IMR-90 (cell line): ENCODE data around the gene ZBTB40. TPM values are rescaled to one million over a fixed set of nuclear protein-coding genes. Genes with fewer than 3 reads are reported as not detected.

Experiments
- ATAC-seq: fragments of 200-7000 bp; cut with Tn5 transposase; 2 replicates; pipeline ENCODE4 v1.9.1; 2020; ENCODE audit warnings: low read depth, mild to moderate bottlenecking, moderate library complexity
- BruUV-seq: library from RNA; stranded (reverse); fragments of 400-500 nt; replicated peaks from 2 replicates; lab custom pipeline; 2021; lab: Mats Ljungman, UMichigan
- CTCF ChIA-PET: fragments of 300-600 bp; formaldehyde crosslinking; extraction: SDS; loops from one replicate; lab custom pipeline; 2021; ENCODE audit warnings: antibody characterized with exemption; lab: Yijun Ruan, JAX
- POLR2A ChIA-PET: fragments of 300-600 bp; sonication (Branson Sonifier 250); formaldehyde crosslinking; loops from one replicate; lab custom pipeline; 2022; ENCODE audit warnings: antibody characterized with exemption; ENCODE audit not compliant: unreplicated experiment; lab: Charles Lee
- DNase-seq: peaks from one replicate; pipeline ENCODE4 v3.0.0; 2013
- H2AFZ ChIP-seq: replicated peaks from 2 replicates; pipeline ENCODE3; 2013; ENCODE audit warnings: low read length, mild to moderate bottlenecking; ENCODE audit not compliant: poor library complexity
- H2AK5ac ChIP-seq: 2 replicates; pipeline ENCODE4 v1.6.1; 2013; ENCODE audit warnings: low read depth, low read length, inconsistent platforms
- H2AK9ac ChIP-seq: replicated peaks from 2 replicates; pipeline ENCODE3; 2013; ENCODE audit warnings: mild to moderate bottlenecking, low read depth, low read length, moderate library complexity; ENCODE audit not compliant: poor library complexity
- H2BK120ac ChIP-seq: 2 replicates; pipeline ENCODE4 v1.6.1; 2013; ENCODE audit warnings: low read depth, low read length, inconsistent platforms
- H2BK15ac ChIP-seq: 3 replicates; pipeline ENCODE4 v1.6.1; 2013; ENCODE audit warnings: low read depth, low read length, inconsistent platforms
- H2BK20ac ChIP-seq: 2 replicates; pipeline ENCODE4 v1.6.1; 2013; ENCODE audit warnings: low read depth, mild to moderate bottlenecking, inconsistent platforms, low read length, moderate library complexity
- H2BK5ac ChIP-seq: 2 replicates; pipeline ENCODE4 v1.6.1; 2013; ENCODE audit warnings: mild to moderate bottlenecking, low read depth, low read length, inconsistent platforms; ENCODE audit not compliant: poor library complexity, severe bottlenecking
- H3K14ac ChIP-seq: replicated peaks from 2 replicates; pipeline ENCODE4 v1.6.1; 2013; ENCODE audit warnings: low read depth, low read length, inconsistent platforms
- H3K18ac ChIP-seq: 2 replicates; pipeline ENCODE4 v1.6.1; 2013; ENCODE audit warnings: low read depth, low read length, control low read depth
- H3K23ac ChIP-seq: 2 replicates; pipeline ENCODE4 v1.6.1; 2013; ENCODE audit warnings: low read depth, low read length, inconsistent platforms
- H3K27ac ChIP-seq: 2 replicates; pipeline ENCODE4 v1.5.1; 2013; ENCODE audit warnings: mild to moderate bottlenecking, control low read depth, low read length; ENCODE audit not compliant: insufficient read depth
- H3K27me3 ChIP-seq: 2 replicates; pipeline ENCODE4 v1.6.1; 2013; ENCODE audit warnings: low read length; ENCODE audit not compliant: control insufficient read depth, insufficient read depth
- H3K36me3 ChIP-seq: 2 replicates; pipeline ENCODE4 v1.6.1; 2013; ENCODE audit warnings: low read length, mixed read lengths; ENCODE audit not compliant: control insufficient read depth, insufficient read depth
- H3K4ac ChIP-seq: 2 replicates; pipeline ENCODE4 v1.6.1; 2013; ENCODE audit warnings: low read depth, low read length, inconsistent platforms
- H3K4me1 ChIP-seq: 2 replicates; pipeline ENCODE4 v1.6.1; 2013; ENCODE audit warnings: low read length, mixed read lengths; ENCODE audit not compliant: control insufficient read depth, insufficient read depth
- H3K4me2 ChIP-seq: 2 replicates; pipeline ENCODE4 v1.6.1; 2013; ENCODE audit warnings: low read depth, mild to moderate bottlenecking, control low read depth, low read length, moderate library complexity
- H3K4me3 ChIP-seq: 2 replicates; pipeline ENCODE4 v1.5.1; 2013; ENCODE audit warnings: low read depth, mild to moderate bottlenecking, control low read depth, low read length, moderate library complexity; ENCODE audit not compliant: insufficient read depth
- H3K56ac ChIP-seq: 2 replicates; pipeline ENCODE4 v1.6.1; 2013; ENCODE audit warnings: low read length, inconsistent platforms; ENCODE audit not compliant: insufficient read depth; ENCODE audit errors: extremely low read depth
- H3K79me1 ChIP-seq, 2 experiments: 2 replicates each; pipeline ENCODE4 v1.6.1; 2013; ENCODE audit warnings: low read length in 2 of 2, inconsistent platforms in 1 of 2, low read depth in 1 of 2
- H3K9ac ChIP-seq: 2 replicates; pipeline ENCODE4 v1.6.1; 2013; ENCODE audit warnings: low read depth, low read length, control low read depth
- H3K9me1 ChIP-seq: 2 replicates; pipeline ENCODE4 v1.6.1; 2013; ENCODE audit warnings: low read length, inconsistent platforms; ENCODE audit not compliant: insufficient read depth
- H3K9me3 ChIP-seq: 2 replicates; pipeline ENCODE4 v1.6.1; 2013; ENCODE audit warnings: low read length; ENCODE audit not compliant: control insufficient read depth, insufficient read depth
- H4K20me1 ChIP-seq: 2 replicates; pipeline ENCODE4 v1.6.1; 2013; ENCODE audit warnings: low read length, inconsistent platforms; ENCODE audit not compliant: insufficient read depth
- H4K5ac ChIP-seq: 2 replicates; pipeline ENCODE4 v1.6.1; 2013; ENCODE audit warnings: mild to moderate bottlenecking, low read depth, low read length, control low read depth
- H4K8ac ChIP-seq, 2 experiments: 2 replicates each; pipeline ENCODE4 v1.6.1; 2013; ENCODE audit warnings: low read depth in 2 of 2, low read length in 2 of 2, control low read depth in 1 of 2, inconsistent platforms in 1 of 2
- H4K91ac ChIP-seq: 2 replicates; pipeline ENCODE4 v1.6.1; 2013; ENCODE audit warnings: low read depth, low read length, inconsistent platforms; ENCODE audit not compliant: insufficient read depth
- CHD1 ChIP-seq: IDR thresholded peaks from 2 replicates; pipeline ENCODE4 v1.6.1; 2012; ENCODE audit warnings: low read depth, low read length, improper control_type of control experiment
- CTCF ChIP-seq: conservative IDR thresholded peaks from 2 replicates; pipeline ENCODE4 v1.5.1; 2012; ENCODE audit warnings: mild to moderate bottlenecking, low read depth, low read length, improper control_type of control experiment
- MAZ ChIP-seq: IDR thresholded peaks from 2 replicates; pipeline ENCODE4 v1.6.1; 2012; ENCODE audit warnings: low read depth, mild to moderate bottlenecking, low read length, improper control_type of control experiment, moderate library complexity, borderline replicate concordance
- MXI1 ChIP-seq: IDR thresholded peaks from 2 replicates; pipeline ENCODE4 v1.6.1; 2012; ENCODE audit warnings: low read depth, mild to moderate bottlenecking, low read length, moderate library complexity, borderline replicate concordance
- NFE2L2 ChIP-seq: fragments of 150-350 bp; IDR thresholded peaks from 2 replicates; pipeline ENCODE4 v1.6.1; 2016; ENCODE audit warnings: low read depth, mild to moderate bottlenecking, low read length
- RAD21 ChIP-seq: IDR thresholded peaks from 2 replicates; pipeline ENCODE4 v1.6.1; 2012; ENCODE audit warnings: low read length, improper control_type of control experiment
- RCOR1 ChIP-seq: IDR thresholded peaks from 2 replicates; pipeline ENCODE4 v1.6.1; 2012; ENCODE audit warnings: mild to moderate bottlenecking, low read length, improper control_type of control experiment; ENCODE audit not compliant: insufficient replicate concordance
- RFX5 ChIP-seq: IDR thresholded peaks from 2 replicates; pipeline ENCODE4 v1.8.0; 2012; ENCODE audit warnings: low read depth, mild to moderate bottlenecking, low read length, moderate library complexity
- WGBS, 2 experiments: methylation state at CpG; one replicate each; pipeline versions ENCODE4 v1.1.5 to v1.1.7; 2013; ENCODE audit warnings: missing lambda C conversion rate in 2 of 2; ENCODE audit not compliant: insufficient read length in 1 of 2; ENCODE audit errors: extremely low coverage in 2 of 2; 5-methylcytosine and 5-hydroxymethylcytosine counted together
- dilution Hi-C: fragments of 300-500 bp; cut with HindIII; formaldehyde crosslinking; loops from one replicate; pipeline ENCODE4 v1.14.3; 2018; ENCODE audit warnings: low sequenced_read_pairs; ENCODE audit not compliant: unreplicated experiment
- in situ Hi-C: fragments of 300-500 bp; cut with MboI; formaldehyde crosslinking; loops from 3 replicates; pipeline ENCODE4 v1.14.3; 2019; ENCODE audit warnings: low sequenced_read_pairs, inconsistent platforms, mixed read lengths
- intact Hi-C: fragments of 100-400 bp; cut with micrococcal nuclease; formaldehyde crosslinking; loops from 2 replicates; pipeline ENCODE4 v1.10.0; 2022
- polyA plus RNA-seq, 3 experiments: library from polyadenylated mRNA; depleted of rRNA; stranded (reverse); fragments of >200 nt; gene quantifications; 2 replicates each; pipeline ENCODE4 v1.2.3, GENCODE V29; 2012; ENCODE audit warnings: low replicate concordance in 1 of 3
- total RNA-seq: library from RNA; depleted of rRNA; stranded (reverse); fragments of >200 nt; gene quantifications from 2 replicates; pipeline ENCODE4 v1.2.3, GENCODE V29; 2012
- TF ChIP-seq, protein P1 (sequence below): fragments of 150-350 bp; IDR thresholded peaks from 2 replicates; pipeline ENCODE4 v1.6.1; 2016; ENCODE audit warnings: low read depth, mild to moderate bottlenecking, low read length, moderate library complexity, borderline replicate concordance

The ZBTB40 gene
- total and polyA plus RNA-seq, 2 of the 4 experiments (the other 2 are of a cell fraction), result 6.0 to 9.7 TPM

- H2AK5ac ChIP-seq, result no peak overlapping the region
- H3K4me3 ChIP-seq, result no peak overlapping the region
- no peaks in the 10 kb centered on the region; the same call in none of the 2 replicates for H3K9me1 ChIP-seq
- H3K4me2 ChIP-seq, result no peak overlapping the region
- no peaks in the 10 kb centered on the region for H3K36me3 ChIP-seq
- no peak overlapping the region for H3K4ac ChIP-seq
- ATAC-seq (no peak), DNase-seq (no peak)
- H4K8ac ChIP-seq, result no peak overlapping the region
- no TSS peak for BruUV-seq
- no peaks in the 10 kb centered on the region for H3K4me1 ChIP-seq
- no peak overlapping the region for H4K91ac ChIP-seq
- no peak overlapping the region for H3K27ac ChIP-seq
- TF ChIP-seq MXI1 (no peak), CHD1 (no peak), MAZ (no peak), RCOR1 (no peak), CTCF (no peak), NFE2L2 (no peak), RFX5 (no peak), RAD21 (no peak)
- TF ChIP-seq, protein P1, sequence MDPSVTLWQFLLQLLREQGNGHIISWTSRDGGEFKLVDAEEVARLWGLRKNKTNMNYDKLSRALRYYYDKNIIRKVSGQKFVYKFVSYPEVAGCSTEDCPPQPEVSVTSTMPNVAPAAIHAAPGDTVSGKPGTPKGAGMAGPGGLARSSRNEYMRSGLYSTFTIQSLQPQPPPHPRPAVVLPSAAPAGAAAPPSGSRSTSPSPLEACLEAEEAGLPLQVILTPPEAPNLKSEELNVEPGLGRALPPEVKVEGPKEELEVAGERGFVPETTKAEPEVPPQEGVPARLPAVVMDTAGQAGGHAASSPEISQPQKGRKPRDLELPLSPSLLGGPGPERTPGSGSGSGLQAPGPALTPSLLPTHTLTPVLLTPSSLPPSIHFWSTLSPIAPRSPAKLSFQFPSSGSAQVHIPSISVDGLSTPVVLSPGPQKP, result no peak
- no peak overlapping the region for H2AFZ ChIP-seq
- no peak overlapping the region for H3K9ac ChIP-seq
- 88% methylated on average over 3 of the region's 9 CpGs; no CpG with 5 or more reads in 1 of the 2 experiments for WGBS, 2 experiments
- ChIA-PET POLR2A (no interaction called here), CTCF (no interaction called here)
- H3K79me1 ChIP-seq, result peaks cover 19 to 39% of the 10 kb centered on the region in 2 experiments
- H2BK120ac ChIP-seq, result no peak overlapping the region
- H3K56ac ChIP-seq, result no peak overlapping the region
- H2BK5ac ChIP-seq, result no peak overlapping the region
- no peak overlapping the region for H3K18ac ChIP-seq
- no peak overlapping the region for H2AK9ac ChIP-seq
- H3K14ac ChIP-seq, result no peak overlapping the region
- intact Hi-C loops, result no loop called here
- dilution Hi-C loops, result no loop called here
- H4K5ac ChIP-seq, result no peak overlapping the region
- H4K20me1 ChIP-seq, result peaks cover 4% of the 10 kb centered on the region; the same call in 1 of the 2 replicates
- H3K9me3 ChIP-seq, result peaks cover 4% of the 10 kb centered on the region
- H3K27me3 ChIP-seq, result no peaks in the 10 kb centered on the region
- in situ Hi-C loops, result no loop called here
- H2BK20ac ChIP-seq, result no peak overlapping the region
- no peak overlapping the region for H2BK15ac ChIP-seq
- no peak overlapping the region for H3K23ac ChIP-seq
Measured at GRCh38 chr1:22465015-22465565, 13.4 kb downstream of the ZBTB40 start.
